Right lung (tissue), 5 donors: Measurements from ENCODE around the gene GPR39. TPM values are rescaled to one million over a fixed set of nuclear protein-coding genes. Genes with fewer than 3 reads are reported as not detected.

Experiments
- DNase-seq, 2 donors: peaks; one replicate each; pipeline ENCODE4 v3.0.0-alpha.2; 2013
- polyA plus RNA-seq, 5 donors: library from polyadenylated mRNA; unstranded; fragments of 120-200 nt; gene quantifications; one replicate each; pipeline versions ENCODE4 v1.2.1 to v1.2.3, GENCODE V29; 2013; ENCODE audit warnings: inconsistent platforms in 1 of 5, low replicate concordance in 1 of 5; ENCODE audit not compliant: insufficient read length in 5 of 5, insufficient read depth in 1 of 5

Gene GPR39
- polyA plus RNA-seq, 5 donors: 3.3 to 6.1 (median 4.1) TPM

DNA sequence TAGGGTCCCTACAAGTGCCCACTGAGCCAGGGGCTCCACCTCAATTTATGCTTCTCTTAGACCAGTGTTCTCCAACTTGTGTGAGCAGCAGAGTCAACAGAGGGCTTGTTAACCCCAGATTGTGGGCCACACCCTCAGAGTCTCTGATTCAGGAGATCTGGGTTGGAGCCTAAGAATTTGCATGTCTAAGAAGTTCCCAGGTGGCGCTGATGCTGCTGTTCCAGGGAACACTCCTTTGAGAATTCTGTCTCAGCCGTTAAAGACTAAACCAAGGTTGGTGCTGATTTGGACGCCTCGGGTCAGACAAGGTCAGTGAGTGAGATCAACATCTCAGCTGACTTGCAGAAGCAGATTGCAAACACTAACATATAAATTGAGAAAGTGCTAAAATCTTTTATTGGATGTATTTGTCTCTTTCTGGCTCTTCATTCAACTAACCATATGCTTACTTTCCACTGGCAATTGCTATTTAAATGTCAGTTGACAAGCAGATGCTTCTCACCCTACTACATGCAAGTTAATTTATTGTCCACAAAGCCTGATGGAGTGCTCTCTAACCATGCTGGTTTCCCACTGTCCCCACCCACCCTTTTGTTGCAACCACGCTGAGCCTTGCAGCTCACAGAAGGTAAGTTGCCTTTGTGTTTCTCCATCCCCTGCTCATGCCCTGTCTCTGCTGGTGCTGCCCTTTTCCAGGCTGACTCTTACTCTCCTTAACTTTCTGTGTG lies 221.9 kb downstream of the GPR39 start:
- no peak for DNase-seq

GRCh38 chr2:132640116-132640515 lies 223.5 kb downstream of the GPR39 start:
- DNase-seq: no peak

DNA sequence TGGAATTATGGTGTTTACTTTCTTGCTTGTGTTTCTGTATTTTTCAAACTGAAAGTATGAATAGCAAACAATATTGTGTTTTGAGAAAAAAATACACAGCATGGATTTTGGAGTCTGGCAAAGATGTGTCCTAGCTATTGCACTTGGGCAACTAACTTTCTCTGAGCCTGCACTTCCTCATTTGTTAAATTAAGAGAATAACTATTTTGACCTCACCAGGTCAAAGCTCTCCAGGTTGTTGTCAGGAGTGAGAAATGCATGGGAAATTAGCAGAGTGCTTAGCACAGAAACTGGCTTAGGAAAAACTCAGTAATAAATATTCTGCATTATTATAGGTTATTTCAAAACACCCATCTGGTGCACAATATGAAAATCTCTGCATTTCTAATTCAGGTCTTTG lies 225.2 kb downstream of the GPR39 start:
- DNase-seq: no peak

- DNase-seq: no peak
Observed at GRCh38 chr2:132642415-132642814, 225.8 kb downstream of the GPR39 start.

DNA sequence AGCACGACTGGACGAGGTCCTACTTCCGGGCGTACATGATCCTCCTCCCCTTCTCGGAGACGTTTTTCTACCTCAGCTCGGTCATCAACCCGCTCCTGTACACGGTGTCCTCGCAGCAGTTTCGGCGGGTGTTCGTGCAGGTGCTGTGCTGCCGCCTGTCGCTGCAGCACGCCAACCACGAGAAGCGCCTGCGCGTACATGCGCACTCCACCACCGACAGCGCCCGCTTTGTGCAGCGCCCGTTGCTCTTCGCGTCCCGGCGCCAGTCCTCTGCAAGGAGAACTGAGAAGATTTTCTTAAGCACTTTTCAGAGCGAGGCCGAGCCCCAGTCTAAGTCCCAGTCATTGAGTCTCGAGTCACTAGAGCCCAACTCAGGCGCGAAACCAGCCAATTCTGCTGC lies 228.6 kb downstream of the GPR39 start:
- no peak for DNase-seq

GRCh38 chr2:132645722-132646539 lies 229.3 kb downstream of the GPR39 start:
- DNase-seq: no peak

GRCh38 chr2:132646540-132647108 lies 230.0 kb downstream of the GPR39 start:
- no peak for DNase-seq

GRCh38 chr2:132651115-132652045 lies 234.8 kb downstream of the GPR39 start:
- DNase-seq: no peak

- no peak for DNase-seq
Observed at GRCh38 chr2:132652474-132652873, 235.9 kb downstream of the GPR39 start.

DNA sequence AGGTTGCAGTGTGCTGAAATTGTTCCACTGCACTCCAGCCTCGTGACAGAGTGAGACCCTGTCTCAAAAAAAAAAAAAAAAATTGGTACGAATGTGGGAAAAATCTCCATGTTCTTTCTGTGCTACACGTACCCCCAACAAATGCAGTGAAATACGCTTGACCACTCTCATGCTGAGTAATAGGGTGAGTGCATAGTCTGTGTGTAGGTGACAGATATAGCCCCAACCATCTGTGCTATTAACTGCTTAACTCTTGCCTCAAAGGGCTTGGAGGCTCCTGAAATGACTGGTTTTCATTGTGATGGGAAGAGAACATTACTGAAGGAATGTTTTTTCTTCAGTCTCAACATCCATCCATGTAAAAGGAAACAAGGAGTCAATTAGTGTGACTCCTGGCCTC lies 237.7 kb downstream of the GPR39 start:
- DNase-seq: no peak

GRCh38 chr2:132654968-132655367 lies 238.4 kb downstream of the GPR39 start:
- no peak for DNase-seq

DNA sequence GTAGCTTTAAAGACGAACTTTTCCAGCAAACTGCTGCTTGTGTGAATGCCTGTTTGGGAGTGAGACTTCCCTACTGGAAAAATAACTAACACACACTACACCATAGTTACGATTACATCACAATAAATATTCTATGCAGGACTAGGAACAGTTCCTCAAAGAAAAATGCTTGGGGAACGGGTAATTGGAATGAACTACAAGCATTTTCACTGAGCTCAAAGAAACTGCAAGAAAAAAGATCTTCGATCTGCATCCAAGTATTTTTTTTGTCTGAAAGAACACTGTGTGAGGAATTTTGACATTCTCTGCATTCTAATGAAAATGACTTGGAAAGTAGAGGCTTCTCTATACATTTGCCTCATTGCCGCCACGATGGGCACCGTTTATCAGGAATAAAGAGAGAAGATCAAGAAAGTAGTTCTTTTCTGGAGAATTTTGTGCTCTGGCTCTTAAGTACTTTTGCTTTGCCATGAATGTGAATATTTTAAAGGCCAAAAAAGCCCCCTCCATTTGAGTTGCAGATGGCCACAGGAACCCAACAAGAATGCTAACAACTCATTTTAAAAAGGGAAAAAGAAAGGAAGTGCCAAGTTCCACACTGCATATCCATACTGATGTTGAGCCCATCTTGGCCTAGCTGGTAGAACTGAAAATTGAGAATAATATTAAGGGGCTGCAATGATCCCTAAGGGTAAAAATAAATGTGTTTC lies 239.8 kb downstream of the GPR39 start:
- DNase-seq: peak in 1 of 2 donors; percentile 48

DNA sequence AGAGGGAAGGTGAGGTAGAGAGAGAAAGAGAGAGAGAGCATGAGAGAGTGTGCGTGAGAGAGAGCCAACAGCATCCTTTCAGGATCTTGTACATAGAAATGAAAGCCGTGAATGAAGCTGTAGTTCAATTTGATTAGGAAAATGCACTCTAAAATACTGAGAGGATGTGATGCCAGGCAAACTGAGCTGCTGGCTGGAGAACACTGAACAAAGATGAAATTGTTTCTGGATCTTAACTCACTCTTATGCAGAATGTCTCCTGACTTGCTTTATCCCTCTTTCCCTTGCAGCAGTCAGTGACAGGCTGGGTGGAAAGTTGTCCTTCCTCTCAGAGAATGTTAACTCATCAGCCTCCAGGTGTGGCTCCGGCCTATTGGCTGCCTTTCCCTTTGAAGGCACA lies 242.7 kb downstream of the GPR39 start:
- DNase-seq: no peak

DNA sequence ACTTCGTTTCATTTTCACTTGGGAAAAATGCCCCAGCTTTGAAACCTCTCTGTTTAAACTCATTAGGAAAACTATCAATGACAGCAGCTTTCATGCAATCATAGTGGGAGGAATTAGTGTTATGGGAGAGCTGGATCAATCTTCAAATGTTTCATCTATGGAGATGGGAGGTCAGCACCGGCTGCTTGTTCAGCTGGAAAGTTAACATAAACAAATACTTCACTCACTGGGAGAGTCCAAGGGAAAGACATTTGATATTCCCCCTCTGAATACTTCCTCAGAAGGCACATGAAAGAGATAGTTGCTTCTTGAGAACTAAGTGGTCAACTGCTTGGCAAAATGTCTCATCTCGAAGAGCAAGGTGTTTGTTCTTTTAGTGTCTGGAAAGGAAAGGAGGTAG lies 246.1 kb downstream of the GPR39 start:
- no peak for DNase-seq

DNA sequence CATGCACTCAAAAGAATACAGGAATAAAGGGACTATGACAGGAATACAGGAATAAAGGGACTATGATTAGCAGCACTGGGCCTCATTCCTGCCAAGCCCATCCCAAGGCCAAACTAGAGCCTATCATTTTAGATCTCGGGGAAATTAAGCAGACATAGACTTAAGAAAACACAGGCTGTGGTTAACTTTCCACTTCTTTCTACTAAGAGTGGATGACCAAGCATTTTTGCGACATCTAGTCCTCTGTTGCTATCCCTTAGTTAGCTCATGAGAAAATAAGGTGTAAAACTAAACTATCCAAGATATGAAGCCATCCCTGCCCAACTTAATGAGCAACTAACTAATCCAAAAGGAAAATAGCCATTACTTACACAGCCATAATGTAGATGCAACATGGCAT lies 247.5 kb downstream of the GPR39 start:
- no peak for DNase-seq

GRCh38 chr2:132665401-132666140 lies 249.0 kb downstream of the GPR39 start:
- no peak for DNase-seq

DNA sequence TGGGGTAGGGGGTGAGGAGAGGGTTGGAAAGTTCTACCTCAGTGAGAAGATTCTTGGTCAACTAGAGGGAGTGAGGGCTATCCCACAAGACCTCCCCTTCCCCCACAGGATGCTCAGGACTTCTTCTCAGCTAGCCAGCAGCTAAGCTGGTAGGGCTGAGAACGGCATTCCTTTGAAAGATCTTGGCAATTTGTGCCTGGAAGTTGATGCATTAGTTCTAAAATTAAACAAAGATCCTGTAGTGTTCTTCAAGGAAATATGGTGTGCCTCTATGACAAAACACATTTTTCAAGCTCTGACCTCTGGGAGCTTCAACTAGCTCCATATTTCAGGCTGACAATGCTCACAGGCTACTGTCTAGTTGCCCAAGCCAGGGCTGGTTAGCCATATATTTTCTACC lies 251.1 kb downstream of the GPR39 start:
- no peak for DNase-seq

GRCh38 chr2:132668189-132668823 lies 251.7 kb downstream of the GPR39 start:
- no peak for DNase-seq

- DNase-seq: no peak
Observed at GRCh38 chr2:132668987-132669907, 252.6 kb downstream of the GPR39 start.
